ENCODE results near the gene FKTN.
"Not testable (repeated sequence)": the region's sequence is repeated elsewhere in the genome, so short reads cannot be mapped to it uniquely, and the experiment has no call there.

The FKTN gene

GRCh38 chr9:105531530-105531929 is 26.4 kb upstream of the FKTN start:
- peaks cover 70% of the 10 kb centered on the region for H3K36me3 Mint-ChIP-seq (ENCODE audit: low read depth)

GRCh38 chr9:105535920-105536668 is 21.8 kb upstream of the FKTN start:
- H3K27ac Mint-ChIP-seq, result no peak overlapping the region
- no peak for TF ChIP-seq CTCF (IDR thresholded peaks at IDR 0.05)
- no peaks in the 10 kb centered on the region for H3K9me3 Mint-ChIP-seq
- H3K36me3 Mint-ChIP-seq (ENCODE audit: low read depth), result peaks cover 68% of the 10 kb centered on the region
- H3K4me1 Mint-ChIP-seq, result no peaks in the 10 kb centered on the region
- DNase-seq, result no peak
- no peak overlapping the region for H3K4me3 Mint-ChIP-seq
- H3K27me3 Mint-ChIP-seq (ENCODE audit: low read depth, poor library complexity), result no peaks in the 10 kb centered on the region

More at GRCh38 chr9:105531530-105531929, 26.4 kb upstream of the FKTN start:
- no peak for TF ChIP-seq CTCF (IDR thresholded peaks at IDR 0.05)
- Mint-ChIP-seq H3K4me3 (no peak overlapping the region), H3K27me3 (ENCODE audit: low read depth, poor library complexity) (no peaks in the 10 kb centered on the region), H3K4me1 (no peaks in the 10 kb centered on the region), H3K9me3 (peaks cover 19% of the 10 kb centered on the region), H3K27ac (peak overlapping the region; percentile 5)
- no peak for DNase-seq

- Mint-ChIP-seq H3K4me3 (no peak overlapping the region), H3K27ac (no peak overlapping the region), H3K36me3 (ENCODE audit: low read depth) (peaks cover 82% of the 10 kb centered on the region), H3K27me3 (ENCODE audit: low read depth, poor library complexity) (no peaks in the 10 kb centered on the region), H3K4me1 (no peaks in the 10 kb centered on the region), H3K9me3 (peaks cover 17% of the 10 kb centered on the region)
- no peak for DNase-seq
- TF ChIP-seq CTCF (IDR thresholded peaks at IDR 0.05), result no peak
Observed at GRCh38 chr9:105539452-105539851, 18.5 kb upstream of the FKTN start.

GRCh38 chr9:105541838-105542237 is 16.1 kb upstream of the FKTN start:
- Mint-ChIP-seq H3K27ac (no peak overlapping the region), H3K9me3 (peaks cover 17% of the 10 kb centered on the region), H3K36me3 (ENCODE audit: low read depth) (peaks cover 71% of the 10 kb centered on the region), H3K4me3 (no peak overlapping the region), H3K4me1 (no peaks in the 10 kb centered on the region), H3K27me3 (ENCODE audit: low read depth, poor library complexity) (no peaks in the 10 kb centered on the region)
- TF ChIP-seq CTCF (IDR thresholded peaks at IDR 0.05), result no peak
- DNase-seq, result no peak

- DNase-seq, result no peak
- TF ChIP-seq CTCF (IDR thresholded peaks at IDR 0.05), result no peak
- Mint-ChIP-seq H3K4me1 (peaks cover 16% of the 10 kb centered on the region), H3K36me3 (ENCODE audit: low read depth) (peaks cover 9% of the 10 kb centered on the region), H3K27me3 (ENCODE audit: low read depth, poor library complexity) (peaks cover 13% of the 10 kb centered on the region), H3K9me3 (peaks cover 15% of the 10 kb centered on the region), H3K27ac (no peak overlapping the region), H3K4me3 (no peak overlapping the region)
Observed at GRCh38 chr9:105554042-105554441, 3.9 kb upstream of the FKTN start.

GRCh38 chr9:105572455-105572854 is 14.5 kb downstream of the FKTN start:
- Mint-ChIP-seq H3K4me3 (no peak overlapping the region), H3K4me1 (no peaks in the 10 kb centered on the region), H3K27ac (peak overlapping the region; percentile 14), H3K27me3 (ENCODE audit: low read depth, poor library complexity) (no peaks in the 10 kb centered on the region), H3K9me3 (peaks cover 67% of the 10 kb centered on the region), H3K36me3 (ENCODE audit: low read depth) (peaks cover 63% of the 10 kb centered on the region)
- DNase-seq, result no peak
- TF ChIP-seq CTCF (IDR thresholded peaks at IDR 0.05), result no peak

GRCh38 chr9:105579952-105580351 is 22.0 kb downstream of the FKTN start:
- not testable (repeated sequence) for H3K27me3 Mint-ChIP-seq (ENCODE audit: low read depth, poor library complexity); H3K27ac Mint-ChIP-seq; DNase-seq; H3K4me1 Mint-ChIP-seq; H3K4me3 Mint-ChIP-seq
- Mint-ChIP-seq H3K36me3 (ENCODE audit: low read depth) (peaks cover 51% of the 10 kb centered on the region), H3K9me3 (peaks cover 29% of the 10 kb centered on the region)

GRCh38 chr9:105581550-105581949 is 23.6 kb downstream of the FKTN start:
- not testable (repeated sequence) for H3K27ac Mint-ChIP-seq; H3K27me3 Mint-ChIP-seq (ENCODE audit: low read depth, poor library complexity); H3K4me1 Mint-ChIP-seq
- H3K4me3 Mint-ChIP-seq, result peak overlapping the region; percentile 45
- H3K36me3 Mint-ChIP-seq (ENCODE audit: low read depth), result peaks cover 43% of the 10 kb centered on the region
- peak; percentile 7 for DNase-seq
- peaks cover 16% of the 10 kb centered on the region for H3K9me3 Mint-ChIP-seq

Data from nephron progenitor cell (in vitro differentiated cells).